GM21381 (cell line): Measurements from ENCODE around the gene NMUR1.

Source experiments
- ATAC-seq: cut with Tn5 transposase; IDR thresholded peaks from one replicate; pipeline ENCODE4 v1.9.1; 2021; ENCODE audit warnings: mild to moderate bottlenecking, moderate library complexity; ENCODE audit not compliant: unreplicated experiment

NMUR1 gene

GRCh38 chr2:231527955-231528635, 2.1 kb downstream of the NMUR1 start:
- no peak for ATAC-seq

DNA sequence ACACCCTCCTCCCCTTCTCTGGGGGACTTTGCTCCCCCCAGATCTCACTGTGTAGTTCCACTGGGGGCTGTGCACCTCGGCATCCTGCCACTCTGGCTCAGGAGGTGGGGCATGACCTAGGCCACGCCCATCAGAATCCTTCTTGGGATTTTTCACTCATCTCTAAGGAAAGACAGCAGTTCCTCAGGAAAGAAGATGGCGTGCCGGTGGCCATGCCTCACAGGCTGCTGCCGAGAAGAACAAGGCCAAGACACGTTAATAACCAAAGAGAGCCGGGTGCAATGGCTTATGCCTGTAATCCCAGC, 3.2 kb downstream of the NMUR1 start:
- no peak for ATAC-seq

- ATAC-seq = no peak
Observed at GRCh38 chr2:231526341-231527090, 3.7 kb downstream of the NMUR1 start.

DNA sequence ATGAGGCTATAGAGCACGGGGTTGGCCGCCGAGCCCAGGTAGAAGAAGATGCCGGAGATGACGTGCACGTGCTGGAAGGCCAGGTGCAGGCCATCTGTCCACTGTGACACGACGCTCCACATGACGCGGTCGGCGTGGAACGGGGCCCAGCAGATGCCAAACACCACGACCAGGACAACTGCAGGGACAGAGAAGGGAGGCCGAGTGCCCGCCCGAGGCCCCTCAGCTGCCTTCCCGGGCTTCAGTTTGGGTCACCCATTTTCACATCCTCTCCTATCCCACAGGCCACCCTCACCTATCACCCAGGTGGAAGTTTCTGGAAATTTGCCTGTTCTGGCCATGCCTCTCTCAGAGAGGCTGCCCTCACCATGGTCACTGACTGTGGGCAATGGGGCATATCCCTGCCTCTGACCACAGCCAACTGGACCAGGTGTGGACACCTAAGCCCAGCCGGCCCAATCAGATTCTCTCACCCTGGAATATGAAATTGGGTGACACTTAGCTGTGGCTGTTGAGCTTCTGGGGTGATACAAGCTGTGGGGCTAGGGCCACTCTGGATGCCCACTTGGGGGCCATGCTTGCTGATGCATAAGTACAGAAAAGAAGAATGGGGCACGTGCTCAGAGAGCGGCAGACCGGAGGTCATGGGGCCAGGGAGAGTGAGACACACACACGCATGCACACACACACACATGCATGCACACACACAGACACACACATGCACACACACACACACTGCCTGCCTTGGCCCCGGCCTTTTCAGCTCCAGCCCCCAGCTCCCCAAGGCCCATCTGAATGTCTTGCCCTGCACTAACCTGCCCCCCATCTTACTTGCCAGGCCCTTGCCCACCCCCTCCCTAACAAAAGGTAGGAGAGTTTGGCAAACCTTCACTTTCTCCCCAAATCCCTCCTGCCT, 4.7 kb downstream of the NMUR1 start:
- no peak for ATAC-seq

GRCh38 chr2:231524477-231525247, 5.6 kb downstream of the NMUR1 start:
- ATAC-seq = no peak

DNA sequence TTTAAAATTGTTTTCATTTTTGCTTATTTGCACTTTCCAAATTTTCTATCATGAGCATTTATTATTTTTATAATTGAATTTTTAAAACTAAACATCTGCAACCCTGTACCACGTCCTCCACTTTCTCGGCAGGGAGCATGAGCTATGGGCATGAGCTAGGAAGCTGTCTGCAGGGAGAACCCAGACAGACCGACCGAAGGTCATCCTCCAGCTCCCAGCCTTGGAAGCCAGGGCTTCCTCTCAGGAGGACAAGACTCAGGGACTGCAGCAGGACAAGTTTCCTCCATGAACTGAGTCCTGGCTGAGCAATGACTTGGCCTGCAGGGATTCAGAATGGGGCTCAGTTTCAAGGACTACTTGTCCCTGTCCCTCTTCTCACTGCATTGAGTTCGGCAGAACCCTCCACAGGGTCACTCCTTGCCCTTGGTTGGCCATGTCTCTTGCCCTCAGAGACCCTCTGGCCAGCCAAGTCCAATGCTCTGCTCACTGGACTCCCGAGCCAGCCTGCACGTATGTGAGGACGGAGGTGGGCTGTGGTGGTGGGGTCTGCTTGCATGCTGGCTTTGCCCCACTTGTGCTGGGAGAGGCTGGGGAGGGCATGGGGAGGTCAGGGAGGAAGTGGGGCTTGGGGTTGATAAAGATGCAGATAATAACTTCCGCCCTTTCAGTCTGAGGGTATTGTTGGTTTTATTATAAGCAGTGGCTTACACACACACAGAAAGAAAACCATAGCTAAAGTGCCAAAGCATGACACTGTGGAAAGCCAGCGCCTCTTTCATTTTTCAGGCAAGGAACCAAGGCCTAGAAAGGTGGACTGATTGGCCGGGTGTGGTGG, 6.6 kb downstream of the NMUR1 start:
- no peak for ATAC-seq

DNA sequence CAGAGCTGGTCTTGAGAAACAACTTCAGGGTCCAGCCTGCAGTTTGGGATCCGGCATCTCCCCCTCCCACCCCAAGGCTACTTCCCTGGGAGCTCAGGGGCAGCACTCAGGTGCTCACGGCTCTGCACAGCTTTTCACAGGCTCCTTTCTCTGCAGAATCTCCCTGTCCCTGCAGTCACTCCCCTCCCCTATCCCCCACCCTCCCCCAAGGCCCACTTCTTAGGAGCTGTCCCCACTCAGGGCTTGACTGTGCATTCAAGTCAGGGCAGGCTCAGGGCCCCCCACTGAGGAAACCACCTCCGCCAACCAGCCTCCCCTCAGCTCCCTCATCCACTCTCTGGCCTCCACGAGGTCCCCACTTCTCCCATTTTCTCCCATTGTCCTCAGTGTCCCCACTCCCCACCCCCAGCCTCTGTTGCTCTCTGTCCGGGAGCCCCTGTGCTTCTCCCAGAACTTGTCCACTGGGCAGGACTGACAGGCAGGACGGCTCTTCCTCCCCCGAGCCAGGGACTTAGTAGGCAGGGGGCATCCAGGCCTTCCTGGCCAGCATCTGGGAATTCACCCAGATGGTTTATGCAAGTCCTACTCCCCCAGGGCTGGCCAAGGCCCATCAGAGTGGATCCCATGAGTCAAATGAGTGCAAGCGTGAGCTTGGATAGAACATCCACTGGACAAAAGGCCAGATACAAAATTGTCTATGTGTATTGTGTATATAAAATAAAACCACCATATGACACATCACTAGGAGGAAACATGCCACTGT, 7.6 kb downstream of the NMUR1 start:
- no peak for ATAC-seq

GRCh38 chr2:231521443-231521842, 8.8 kb downstream of the NMUR1 start:
- ATAC-seq = no peak

GRCh38 chr2:231519975-231520555, 10.2 kb downstream of the NMUR1 start:
- no peak for ATAC-seq

GRCh38 chr2:231518771-231519170, 11.5 kb downstream of the NMUR1 start:
- no peak for ATAC-seq

DNA sequence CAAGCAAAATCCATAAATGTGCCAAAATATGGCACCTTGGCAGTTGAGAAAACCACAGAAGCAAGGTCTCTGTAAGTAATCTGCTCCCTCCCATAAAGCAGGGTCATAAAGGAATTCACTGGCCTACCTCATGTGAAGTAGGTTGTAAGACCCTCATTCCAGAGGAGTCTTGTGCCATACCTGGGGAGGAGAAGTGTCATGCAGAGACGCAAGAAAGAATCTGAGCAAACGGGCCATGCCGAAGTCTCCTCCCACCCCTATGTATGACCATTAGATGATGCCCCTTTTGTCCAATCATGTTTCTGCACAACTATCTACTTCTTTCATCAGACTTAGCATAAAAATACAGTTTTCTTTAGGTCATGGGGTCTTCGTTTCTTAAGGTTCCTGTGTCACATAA, 14.6 kb downstream of the NMUR1 start:
- ATAC-seq = no peak

DNA sequence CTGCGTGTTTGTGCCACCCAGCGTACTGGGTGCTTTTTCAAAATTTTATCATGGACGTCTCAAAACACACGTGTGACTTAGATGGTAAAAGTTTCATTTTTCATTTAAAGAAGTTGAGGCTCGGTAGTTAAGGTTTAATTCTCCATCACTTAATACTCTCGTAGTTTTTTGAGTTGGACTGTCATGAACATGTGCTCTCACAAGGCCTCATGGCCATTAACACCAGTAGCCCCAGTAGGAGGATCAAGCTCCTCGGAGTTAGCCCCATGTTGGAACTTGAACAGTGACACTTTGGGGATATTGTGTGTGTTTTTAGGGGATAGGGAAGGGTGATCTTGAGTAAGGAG, 15.3 kb downstream of the NMUR1 start:
- ATAC-seq = no peak

- peak; percentile 99 for ATAC-seq
Observed at GRCh38 chr2:231514225-231514950, 15.9 kb downstream of the NMUR1 start.

DNA sequence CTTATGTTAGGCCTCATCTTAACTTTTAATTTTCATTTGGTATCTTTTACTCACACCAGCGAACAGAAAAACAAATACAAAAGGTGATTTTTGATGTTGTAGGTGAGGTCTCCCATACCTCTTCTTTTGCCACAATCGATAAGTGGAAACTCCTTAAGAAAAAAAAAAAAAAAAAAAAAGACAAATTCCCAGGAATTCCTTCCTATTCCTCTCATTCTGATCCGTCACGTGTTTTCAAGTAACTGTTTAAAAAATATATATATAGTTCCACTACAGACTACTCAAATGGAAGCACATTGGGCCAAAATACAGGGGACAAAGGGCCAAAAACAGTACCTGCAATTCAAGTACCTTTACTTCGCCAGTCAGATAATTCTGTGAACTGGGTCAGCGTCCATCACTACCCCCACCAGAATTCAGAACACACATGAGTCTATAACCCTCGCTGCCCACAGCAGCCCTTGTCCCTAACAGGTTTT, 16.5 kb downstream of the NMUR1 start:
- ATAC-seq = no peak

GRCh38 chr2:231512222-231512621, 18.0 kb downstream of the NMUR1 start:
- no peak for ATAC-seq

GRCh38 chr2:231503766-231504165, 26.5 kb downstream of the NMUR1 start:
- no peak for ATAC-seq

- ATAC-seq = no peak
Observed at GRCh38 chr2:231502596-231502995, 27.6 kb downstream of the NMUR1 start.

DNA sequence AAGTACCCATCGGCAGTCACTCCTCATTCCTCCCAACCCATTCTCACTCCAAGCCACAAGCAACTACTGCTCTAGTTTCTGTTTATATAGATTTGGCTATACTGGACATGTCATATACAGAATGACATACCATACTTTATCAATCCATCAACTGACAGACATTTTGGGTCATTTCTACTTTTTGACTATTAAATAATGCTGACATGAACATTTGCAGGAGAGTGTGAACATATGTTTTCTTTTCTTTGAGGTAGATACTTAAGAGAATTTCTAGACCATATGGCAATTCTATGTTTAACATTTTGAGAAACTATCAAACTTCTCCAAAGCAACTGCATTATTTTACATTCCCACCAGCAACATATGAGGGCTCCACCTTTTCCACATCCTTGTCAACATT, 32.6 kb downstream of the NMUR1 start:
- ATAC-seq = no peak
